H1 (cell line): ENCODE measurements around the gene KIR3DL2. TPM values are rescaled to one million over a fixed set of nuclear protein-coding genes. Genes with fewer than 3 reads are reported as not detected.

Experiments used
- CREB1 ChIP-seq: IDR thresholded peaks from 2 replicates; pipeline ENCODE4 v1.6.1; 2012; ENCODE audit warnings: inconsistent platforms
- NANOG ChIP-seq: IDR thresholded peaks from 2 replicates; pipeline ENCODE4 v1.6.1; 2011; ENCODE audit warnings: low read length, low read depth, mild to moderate bottlenecking, inconsistent platforms; ENCODE audit not compliant: insufficient read depth, poor library complexity, severe bottlenecking
- RAD21 ChIP-seq, 2 experiments: IDR thresholded peaks in 1 of 2; conservative IDR thresholded peaks in 1 of 2; 2 replicates each; pipeline ENCODE4 v1.6.1; 2011; ENCODE audit warnings: low read depth in 2 of 2, low read length in 2 of 2, improper control_type of control experiment in 1 of 2, inconsistent platforms in 1 of 2, mild to moderate bottlenecking in 1 of 2, moderate library complexity in 1 of 2
- TAF1 ChIP-seq: IDR thresholded peaks from 2 replicates; pipeline ENCODE4 v1.6.1; 2011; ENCODE audit warnings: mild to moderate bottlenecking, low read depth, low read length
- TEAD4 ChIP-seq: IDR thresholded peaks from 2 replicates; pipeline ENCODE4 v1.6.1; 2012; ENCODE audit warnings: low read depth, low read length, inconsistent platforms, mixed read lengths
- polyA plus RNA-seq, 7 experiments: library from polyadenylated mRNA; depleted of rRNA in 3 of 7; stranded (reverse) in 5 of 7; unstranded in 2 of 7; fragments of >200 nt in 5 of 7; fragments of 200-250 nt in 2 of 7; gene quantifications; 1 replicate in 5 of 7; 2 replicates in 1 of 7; 4 replicates in 1 of 7; pipeline versions ENCODE4 v1.2.1 to v1.2.3, GENCODE V29; 2011 to 2013; ENCODE audit warnings: missing spikeins in 2 of 7, mixed read lengths in 2 of 7
- total RNA-seq: library from RNA; stranded (reverse); fragmentation: NEBNext Ultra II Directional; extraction: Animal tissue kit (Norgen Biotek cat#: 25700); gene quantifications from 2 replicates; pipeline ENCODE4 v1.2.1, GENCODE V29; 2021
- TF ChIP-seq, protein P1 (sequence below): IDR thresholded peaks from 2 replicates; pipeline ENCODE4 v1.6.1; 2011; ENCODE audit warnings: low read length, improper control_type of control experiment

The KIR3DL2 gene
- total and polyA plus RNA-seq, 2 of the 8 experiments (the other 6 are each of a cell fraction or from before 2014, with no cell fraction given): not detected

DNA sequence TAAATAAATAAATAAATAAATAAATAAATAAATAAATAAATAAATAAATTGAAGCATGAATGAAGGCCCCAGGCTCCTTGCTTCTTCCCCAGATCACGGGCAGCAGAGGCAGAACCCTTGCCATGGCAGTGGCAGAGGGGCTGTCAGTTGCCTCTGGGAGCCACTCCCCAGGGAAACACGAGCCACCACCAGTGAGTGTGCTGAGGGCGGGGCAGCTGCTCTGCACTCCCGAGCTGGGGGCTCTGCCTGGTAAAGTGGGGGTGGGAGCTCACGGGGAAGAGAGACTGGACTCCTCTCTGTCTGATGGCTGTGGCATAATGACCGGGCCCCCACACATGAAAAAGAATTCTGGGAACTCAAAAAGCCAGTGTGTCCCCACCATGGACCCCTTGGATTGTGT, 31.6 kb downstream of the KIR3DL2 start (continued):
- TF ChIP-seq NANOG (no peak), TEAD4 (no peak), CREB1 (no peak), RAD21 (IDR thresholded peaks at IDR 0.05 in 1 of 2, conservative IDR thresholded peaks at IDR 0.05 in 1 of 2; ENCODE audit: low read depth in 2 of 2, low read length in 2 of 2) (no peak), TAF1 (no peak)
- TF ChIP-seq, protein P1, sequence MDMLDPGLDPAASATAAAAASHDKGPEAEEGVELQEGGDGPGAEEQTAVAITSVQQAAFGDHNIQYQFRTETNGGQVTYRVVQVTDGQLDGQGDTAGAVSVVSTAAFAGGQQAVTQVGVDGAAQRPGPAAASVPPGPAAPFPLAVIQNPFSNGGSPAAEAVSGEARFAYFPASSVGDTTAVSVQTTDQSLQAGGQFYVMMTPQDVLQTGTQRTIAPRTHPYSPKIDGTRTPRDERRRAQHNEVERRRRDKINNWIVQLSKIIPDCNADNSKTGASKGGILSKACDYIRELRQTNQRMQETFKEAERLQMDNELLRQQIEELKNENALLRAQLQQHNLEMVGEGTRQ: no peak
